Activated naive CD4-positive, alpha-beta T cell (primary cell): Measurements from ENCODE around the gene PAPSS2.
"Not testable (repeated sequence)": the region's sequence is repeated elsewhere in the genome, so short reads cannot be mapped to it uniquely, and the experiment has no call there.

ENCODE experiments used
- DNase-seq, 4 experiments: peaks; one replicate each; lab custom pipeline; 2025; lab: John Stamatoyannopoulos, UW

Gene PAPSS2

DNA sequence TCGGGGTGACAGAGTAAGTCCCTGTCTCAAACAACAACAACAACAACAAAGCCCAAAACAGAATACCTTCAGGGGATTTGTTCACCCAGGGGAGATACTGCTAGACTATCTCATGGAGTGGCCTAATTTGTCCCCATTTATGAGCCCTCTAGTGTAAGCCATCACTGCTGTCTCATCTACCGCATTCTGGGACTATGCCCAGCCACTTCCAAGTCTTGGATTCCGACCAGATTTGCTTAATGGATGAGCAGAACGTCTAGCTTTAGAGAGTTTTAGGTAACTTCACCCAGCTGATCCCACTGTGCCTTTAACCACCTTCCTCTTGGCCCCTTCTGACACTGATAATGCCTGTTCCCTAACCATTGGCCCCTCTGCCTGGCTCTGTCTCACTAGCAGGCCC lies 47.1 kb downstream of the PAPSS2 start:
- no peak for DNase-seq

DNA sequence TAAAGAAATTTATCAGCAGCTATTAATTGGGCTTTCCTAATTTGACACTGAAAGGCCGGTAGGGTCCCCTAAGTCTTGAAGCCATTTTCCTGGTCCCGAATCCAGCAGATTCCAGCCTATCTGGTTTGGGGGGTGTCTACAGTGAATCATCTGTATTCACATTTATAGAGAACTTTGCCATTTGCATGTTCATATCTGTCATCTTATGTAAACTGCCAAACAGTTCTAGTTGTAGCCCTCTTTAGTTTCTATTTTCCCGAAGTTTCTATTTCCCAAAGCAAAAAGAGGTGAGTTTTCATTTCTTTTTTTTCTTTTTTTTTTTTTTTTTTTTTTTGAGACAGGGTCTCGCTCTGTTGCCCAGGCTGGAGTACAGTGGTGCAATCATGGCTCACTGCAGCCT lies 47.6 kb downstream of the PAPSS2 start:
- no peak for DNase-seq

DNA sequence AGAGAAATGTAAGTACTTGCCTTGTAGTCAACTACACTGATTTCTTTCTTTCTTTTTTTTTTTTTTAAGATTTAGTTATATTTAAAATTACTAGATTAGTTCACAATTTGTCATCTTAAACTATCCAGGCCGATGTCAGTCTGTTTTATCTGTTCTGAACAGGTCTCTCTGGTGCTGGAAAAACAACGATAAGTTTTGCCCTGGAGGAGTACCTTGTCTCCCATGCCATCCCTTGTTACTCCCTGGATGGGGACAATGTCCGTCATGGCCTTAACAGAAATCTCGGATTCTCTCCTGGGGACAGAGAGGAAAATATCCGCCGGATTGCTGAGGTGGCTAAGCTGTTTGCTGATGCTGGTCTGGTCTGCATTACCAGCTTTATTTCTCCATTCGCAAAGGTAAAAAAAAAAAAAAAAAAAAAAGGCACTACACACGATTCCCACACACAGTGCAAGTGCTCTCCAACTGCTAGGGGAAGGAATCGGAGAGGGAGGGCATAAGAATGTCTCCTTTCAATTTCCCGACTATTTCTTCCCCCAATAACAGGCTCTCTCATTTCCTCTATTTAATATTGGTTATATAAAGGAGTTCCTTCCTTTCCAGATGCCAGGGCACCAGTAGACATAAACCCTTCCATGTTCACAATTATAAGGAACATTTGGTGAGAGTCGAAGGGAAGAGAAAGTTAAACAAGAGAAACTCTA lies 53.4 kb downstream of the PAPSS2 start:
- DNase-seq, result no peak

DNA sequence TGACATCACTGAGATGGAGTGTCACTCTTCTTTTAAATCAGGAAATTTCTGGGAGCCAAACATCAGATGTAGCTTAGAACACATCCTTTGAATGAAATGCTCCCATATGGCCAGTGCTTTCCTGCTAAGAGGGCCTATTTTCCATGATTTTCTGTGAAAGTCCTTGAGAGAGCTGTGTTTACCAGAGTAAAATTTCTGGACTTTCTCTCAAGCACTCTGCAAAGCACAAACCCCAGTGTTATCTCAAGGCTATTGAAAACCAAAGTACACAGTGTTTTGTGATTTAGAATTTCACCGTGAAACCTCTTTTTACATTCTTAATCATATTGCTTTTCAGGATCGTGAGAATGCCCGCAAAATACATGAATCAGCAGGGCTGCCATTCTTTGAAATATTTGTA lies 54.0 kb downstream of the PAPSS2 start:
- DNase-seq, result no peak

DNA sequence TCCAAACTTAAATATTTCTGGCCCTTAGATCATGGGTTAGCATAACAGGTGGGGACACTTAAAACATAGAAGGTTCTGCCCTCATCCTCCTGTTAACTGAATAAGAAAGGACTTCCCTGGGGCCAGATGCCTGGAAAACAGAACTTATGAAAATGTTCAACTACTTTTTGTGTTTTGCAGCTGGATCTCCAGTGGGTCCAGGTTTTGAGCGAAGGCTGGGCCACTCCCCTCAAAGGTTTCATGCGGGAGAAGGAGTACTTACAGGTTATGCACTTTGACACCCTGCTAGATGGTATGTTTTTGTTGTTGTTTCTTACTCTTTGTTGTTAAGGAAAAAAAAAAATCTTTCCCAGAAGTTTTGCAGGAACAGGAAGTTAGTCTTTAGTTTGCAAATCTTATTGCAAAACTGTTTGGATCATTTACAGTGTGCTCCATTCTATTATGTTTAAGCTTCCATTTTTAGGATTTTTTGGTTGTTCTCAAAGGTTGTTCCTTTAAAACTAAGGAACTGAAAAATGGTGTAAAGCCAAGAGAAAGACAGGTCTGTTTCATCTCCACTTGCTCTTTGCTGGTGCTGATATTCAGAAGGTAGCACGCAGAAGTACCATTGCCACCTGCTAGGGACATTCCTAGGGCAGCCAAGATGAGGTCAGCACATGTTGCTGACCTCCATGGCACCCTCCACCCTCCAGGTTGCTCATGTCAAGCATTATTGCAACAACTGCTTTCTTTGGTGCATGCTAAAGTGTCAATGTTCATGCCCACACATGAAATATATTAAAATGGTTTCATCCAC lies 56.1 kb downstream of the PAPSS2 start:
- no peak for DNase-seq

DNA sequence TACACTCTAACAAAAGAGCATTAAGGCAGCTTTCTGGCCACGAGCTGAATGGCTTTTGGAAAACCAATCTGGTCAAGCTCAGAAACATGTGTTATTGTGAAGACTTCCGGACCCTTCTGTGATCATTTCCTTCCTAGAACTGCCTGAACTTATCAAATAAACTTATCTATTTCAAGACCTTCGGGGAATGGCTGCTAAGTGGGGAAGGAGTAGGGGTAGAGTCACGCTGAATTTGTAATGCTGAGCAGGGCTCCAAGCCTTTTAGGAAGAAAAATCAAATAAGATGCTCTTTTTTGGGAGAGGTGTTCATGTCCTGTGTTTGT lies 56.6 kb downstream of the PAPSS2 start:
- no peak for DNase-seq

DNA sequence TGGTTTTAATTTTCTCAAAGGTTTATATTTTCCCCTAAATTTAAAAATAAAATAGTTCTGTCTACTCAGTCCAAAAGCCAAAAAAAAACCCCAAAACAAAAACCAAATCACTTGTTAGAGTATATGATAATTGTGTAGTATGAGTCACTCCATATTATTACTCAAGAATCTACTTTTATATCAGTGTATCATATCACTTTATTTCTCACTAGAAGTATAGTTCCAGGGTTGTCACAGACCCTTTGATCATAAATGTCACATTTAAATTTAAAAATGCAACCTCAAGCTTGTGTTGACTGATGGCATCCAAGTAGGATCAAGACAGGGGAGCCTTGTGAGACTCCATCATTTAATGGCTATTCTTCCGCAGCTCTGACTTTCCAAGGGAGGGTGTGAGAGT lies 61.0 kb downstream of the PAPSS2 start:
- no peak for DNase-seq

DNA sequence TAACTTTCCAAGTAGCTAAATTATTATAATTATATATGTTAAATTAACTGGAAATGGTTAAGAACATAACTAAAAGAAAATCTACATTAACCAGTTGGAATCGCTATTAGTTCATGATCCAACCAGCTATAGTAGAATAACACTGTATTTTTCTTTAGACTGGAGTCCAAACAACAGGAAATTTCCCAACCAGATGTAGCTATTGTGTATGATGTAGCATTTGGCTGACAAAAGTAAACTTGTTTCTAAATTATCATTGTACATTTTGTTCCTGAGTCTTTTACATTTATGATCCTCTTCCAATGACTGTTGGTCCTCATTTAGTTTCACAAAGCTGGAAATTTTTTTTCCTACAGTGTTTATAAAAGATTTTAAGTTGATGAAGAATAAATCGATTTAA lies 62.1 kb downstream of the PAPSS2 start:
- DNase-seq, result no peak

DNA sequence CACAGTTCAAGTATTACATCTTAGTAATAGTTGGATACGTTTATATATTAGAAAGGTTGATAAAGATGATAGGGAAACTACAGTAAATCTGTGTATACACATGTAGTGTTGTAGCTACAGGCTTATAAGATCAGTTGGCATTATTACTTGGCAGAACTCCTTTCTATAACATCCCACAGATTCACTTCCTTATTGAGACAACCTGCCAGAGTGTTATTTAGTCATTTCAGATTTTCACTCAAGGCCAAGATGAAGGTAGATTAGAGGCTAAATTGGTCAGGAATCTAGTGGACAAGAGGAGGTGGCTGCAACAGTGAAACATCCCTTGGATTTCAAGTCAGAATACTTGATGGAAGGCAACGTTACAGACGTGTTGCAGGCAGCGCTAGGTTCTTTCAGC lies 63.0 kb downstream of the PAPSS2 start:
- DNase-seq, result no peak

DNA sequence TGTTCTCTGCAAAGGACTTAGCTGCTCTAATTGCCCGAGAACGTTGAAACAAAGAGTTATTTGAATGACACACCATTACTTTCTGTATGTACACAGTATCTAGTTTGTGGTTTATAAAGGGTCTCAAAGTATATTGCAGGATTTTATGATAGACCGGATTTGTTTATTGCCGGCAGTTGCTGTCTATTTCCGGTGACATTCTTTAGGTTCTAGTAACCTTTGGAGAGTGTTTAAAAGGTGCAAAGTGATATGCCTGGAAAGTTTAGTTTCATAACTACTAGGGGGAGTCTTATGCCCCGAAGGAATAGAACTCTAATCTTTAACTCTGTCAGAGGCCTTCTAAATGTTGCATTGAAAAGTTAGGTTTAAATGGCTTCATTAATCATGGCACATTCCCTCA lies 63.8 kb downstream of the PAPSS2 start:
- DNase-seq, result no peak

DNA sequence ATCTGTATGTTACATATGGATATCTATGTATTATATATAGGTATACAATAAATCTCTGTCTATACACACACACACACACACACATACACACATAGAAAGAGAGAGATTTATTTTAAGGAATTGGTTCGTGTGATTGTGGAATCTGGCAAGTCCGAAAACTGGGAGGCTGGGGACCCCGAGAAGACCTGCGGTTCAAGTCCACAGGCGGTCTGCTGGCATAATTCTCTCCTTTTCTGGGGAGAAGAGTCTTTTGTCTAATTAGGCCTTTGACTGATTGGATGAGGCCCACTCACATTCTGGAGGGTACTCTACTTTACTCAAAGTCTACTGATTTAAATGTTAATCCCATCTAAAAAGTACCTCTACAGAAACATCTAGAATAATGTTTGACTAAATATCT lies 65.1 kb downstream of the PAPSS2 start:
- no peak for DNase-seq

DNA sequence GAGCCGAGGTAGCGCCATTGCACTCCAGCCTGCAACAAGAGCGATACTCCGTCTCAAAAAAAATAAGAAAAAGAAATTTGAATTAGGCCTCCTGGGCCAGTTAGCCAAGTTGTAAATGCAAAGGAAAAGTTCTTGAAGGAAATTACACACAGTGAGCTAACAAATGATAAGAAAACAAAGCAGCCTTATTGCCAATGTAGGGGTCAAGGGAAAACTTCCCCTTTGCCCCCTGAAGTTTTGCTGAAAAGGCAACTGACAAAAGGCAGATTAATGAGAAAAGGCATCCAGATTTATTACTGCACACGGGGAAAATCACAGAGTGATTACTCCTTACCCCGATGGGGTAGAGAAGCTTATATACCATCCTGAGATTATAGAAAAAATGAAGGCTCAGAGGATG lies 70.3 kb downstream of the PAPSS2 start:
- DNase-seq, result no peak

DNA sequence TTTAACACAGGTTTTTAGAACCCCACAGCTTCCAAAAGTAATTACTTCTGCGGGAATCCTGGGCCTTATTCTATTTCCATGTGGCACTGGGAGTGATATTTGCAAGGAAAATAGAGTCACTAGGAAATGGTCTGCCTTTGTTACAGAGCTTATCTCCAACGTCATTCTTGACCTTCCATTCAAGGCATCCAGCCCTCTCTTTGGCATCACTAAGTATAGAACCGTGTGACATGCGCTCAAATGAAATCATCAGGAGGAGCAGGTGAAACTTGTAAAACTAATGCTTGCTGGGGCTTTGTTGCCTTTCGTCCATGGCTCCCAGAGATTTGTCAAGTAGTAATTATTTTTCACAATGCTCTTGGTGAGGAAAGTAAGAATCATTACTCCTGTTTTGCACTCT lies 73.4 kb downstream of the PAPSS2 start:
- DNase-seq, result no peak

DNA sequence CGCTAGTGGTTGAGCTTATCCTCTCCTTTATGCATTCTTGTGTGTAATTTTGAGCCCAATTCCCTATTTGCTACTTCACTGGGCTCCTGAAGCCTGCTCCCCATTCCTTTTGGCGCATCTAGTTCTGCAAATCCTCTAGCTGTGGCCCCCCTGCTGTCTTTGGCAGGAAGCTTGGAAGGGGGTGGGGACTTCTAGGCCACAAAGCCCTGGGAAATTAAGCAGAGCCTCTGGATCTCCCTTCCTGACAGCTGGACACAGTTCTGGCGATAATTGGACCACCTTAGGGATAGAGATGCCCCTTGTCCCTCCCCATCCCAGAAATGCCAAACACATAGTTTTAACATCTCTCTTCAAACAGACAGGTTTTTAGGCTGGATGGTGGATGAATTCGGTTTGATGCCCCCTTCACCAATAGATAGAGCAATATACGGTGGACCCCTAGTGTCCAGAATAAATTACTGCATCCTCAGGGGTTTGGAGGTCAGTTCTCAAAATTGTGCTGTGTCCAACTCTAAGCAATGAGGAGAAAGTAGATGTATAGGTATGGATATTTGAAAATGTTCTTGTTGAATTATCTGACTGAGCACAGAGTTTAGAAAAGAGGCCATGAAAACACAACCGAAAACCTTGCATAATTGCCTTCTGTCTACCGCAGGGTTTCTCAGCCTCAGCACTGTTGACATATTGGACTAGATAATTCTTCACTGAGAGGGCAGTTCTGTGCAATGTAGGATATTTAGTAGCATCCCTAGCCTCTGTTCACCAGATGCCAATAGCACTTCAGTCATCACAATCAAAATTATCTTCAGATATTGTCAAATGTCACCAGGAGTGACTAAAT lies 75.5 kb downstream of the PAPSS2 start:
- DNase-seq, result no peak

DNA sequence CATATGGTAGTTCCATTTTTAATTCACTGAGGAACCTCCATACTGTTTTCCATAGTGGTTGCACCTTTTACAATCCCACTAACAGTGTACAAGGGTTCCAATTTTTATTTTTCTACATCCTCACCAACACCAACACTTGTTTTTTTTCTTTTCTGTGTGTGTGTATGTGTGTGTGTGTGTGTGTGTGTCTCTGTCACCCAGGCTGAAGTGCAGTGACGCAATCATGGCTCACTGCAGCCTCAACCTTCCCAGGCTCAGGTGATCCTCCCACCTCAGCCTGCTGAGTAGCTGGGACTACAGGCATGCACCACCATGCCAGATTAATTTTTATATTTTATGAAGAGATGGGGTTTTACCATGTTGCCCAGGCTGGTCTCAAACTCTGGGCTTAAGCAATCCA lies 78.6 kb downstream of the PAPSS2 start:
- not testable (repeated sequence) for DNase-seq

DNA sequence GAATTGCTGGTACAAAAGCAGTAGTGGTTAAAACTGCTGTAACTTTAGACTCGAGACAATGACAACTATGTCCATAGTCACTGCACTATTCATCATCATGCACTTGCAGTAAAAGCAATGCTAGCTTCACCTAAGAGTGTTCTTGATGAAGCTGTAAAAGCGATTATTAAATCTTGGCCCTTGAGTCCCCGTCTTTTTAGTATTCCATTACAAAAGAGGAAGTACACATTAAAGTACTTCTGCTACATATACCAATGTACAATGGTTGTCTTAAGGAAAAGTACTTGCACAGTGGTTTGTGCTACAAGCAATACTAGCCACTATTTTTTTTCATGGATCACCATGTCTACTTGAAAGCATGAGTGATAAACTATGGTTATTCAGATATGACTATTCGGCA lies 80.0 kb downstream of the PAPSS2 start:
- no peak for DNase-seq

DNA sequence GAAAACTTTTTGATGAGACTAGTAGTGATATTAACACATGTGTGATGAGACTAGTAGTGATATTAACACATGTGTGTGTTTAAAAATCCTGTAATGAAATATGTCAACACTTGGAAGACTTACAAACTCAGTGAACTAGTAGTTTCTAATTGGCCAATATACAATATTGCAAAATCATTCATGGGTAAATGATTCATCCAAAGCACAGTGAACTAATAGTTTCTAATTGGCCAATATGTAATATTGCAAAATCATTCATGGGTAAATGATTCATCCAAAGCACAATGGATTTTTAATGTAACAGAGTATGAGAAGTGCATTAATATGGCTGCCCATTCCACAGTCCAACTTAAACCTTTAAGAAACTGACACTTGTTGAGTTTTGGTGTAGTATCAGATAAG lies 80.6 kb downstream of the PAPSS2 start:
- no peak for DNase-seq

DNA sequence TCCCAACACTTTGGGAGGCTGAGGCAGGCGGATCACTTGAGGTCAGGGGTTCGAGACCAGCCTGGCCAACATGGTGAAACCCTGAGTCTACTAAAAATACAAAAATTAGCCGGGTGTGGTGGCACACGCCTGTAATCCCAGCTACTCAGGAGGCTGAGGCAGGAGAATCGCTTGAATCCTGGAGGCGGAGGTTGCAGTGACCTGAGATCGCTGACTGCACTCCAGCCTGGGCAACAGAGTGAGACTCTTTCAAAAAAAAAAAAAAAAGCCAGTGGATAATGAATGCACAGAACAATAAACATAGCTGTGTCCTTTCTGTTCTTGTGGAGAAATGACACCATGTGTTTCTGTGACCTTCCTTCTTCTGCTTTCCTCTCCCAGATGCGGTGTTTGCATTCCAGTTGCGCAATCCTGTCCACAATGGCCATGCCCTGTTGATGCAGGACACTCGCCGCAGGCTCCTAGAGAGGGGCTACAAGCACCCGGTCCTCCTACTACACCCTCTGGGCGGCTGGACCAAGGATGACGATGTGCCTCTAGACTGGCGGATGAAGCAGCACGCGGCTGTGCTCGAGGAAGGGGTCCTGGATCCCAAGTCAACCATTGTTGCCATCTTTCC lies 83.4 kb downstream of the PAPSS2 start:
- not testable (repeated sequence) for DNase-seq

DNA sequence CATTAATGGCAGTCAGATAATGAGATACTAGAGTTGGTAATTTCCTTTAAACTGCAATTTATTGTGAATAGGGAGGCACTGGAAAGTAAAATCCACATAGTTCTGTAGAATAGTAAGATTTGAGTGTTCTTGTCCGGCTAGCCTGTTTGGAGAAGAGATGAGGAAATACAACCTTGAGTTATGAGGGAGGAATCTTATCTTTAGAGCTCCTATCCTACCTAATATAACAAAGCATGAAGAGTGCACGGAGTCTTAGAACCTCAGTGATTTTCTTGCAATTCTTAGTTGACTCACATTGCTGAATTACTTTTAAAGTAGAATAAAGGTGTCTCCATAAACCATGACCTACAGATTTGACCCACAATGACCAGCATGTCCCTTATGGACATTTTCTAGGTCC lies 84.9 kb downstream of the PAPSS2 start:
- DNase-seq, result no peak

DNA sequence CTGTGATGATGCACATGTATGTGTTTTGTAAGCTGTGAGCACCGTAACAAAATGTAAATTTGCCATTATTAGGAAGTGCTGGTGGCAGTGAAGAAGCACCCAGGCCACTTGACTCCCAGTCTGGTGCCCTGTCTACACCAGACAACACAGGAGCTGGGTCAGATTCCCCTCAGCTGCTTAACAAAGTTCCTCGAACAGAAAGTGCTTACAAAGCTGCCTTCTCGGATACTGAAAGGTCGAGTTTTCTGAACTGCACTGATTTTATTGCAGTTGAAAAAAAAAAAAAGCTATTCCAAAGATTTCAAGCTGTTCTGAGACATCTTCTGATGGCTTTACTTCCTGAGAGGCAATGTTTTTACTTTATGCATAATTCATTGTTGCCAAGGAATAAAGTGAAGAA lies 87.2 kb downstream of the PAPSS2 start:
- DNase-seq, result no peak

DNA sequence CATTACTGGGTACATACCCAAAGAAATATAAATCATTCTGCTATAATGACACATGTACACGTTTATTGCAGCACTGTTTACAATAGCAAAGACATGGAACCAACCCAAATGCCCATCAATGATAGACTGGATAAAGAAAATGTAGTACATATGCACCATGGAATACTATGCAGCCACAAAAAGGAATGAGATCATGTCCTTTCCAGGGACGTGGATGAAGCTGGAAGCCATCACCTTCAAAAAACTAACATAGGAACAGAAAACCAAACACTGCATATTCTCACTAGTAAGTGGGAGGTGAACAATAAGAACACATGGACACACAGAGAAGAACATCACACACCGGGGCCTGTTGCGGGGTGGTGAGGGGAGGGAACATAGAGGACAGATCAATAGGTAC lies 88.6 kb downstream of the PAPSS2 start:
- not testable (repeated sequence) for DNase-seq

DNA sequence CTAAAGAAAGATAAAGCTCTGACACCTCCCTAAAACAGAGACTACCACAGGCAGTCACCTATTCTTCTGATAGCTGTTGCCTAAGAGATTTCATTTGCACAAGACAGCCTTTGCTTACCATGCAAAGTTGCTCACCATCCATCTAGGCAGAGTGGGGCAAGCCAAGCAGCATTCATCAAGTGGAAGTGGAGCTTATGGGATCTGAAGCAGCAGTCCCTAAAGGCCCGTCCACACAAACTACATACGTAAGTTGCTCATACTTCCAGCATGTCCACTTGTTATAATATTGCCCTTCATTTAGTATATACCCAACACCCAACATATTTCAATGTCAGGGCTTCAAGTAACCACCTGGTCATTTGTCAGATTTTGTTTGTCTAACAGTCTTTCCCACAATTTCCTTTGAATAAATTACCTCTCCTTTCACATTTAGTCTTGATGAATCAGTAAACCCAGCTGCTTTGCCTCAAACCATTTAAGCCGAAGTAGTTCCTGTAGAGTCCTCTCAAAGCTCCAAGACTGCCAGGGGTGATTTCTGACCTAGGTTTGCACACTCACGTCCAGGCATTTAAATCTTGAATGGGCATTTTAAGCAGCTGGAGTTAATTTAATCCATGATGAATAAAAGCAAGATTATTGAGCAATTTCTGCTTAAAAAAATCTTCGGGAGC lies 90.5 kb downstream of the PAPSS2 start:
- no peak for DNase-seq
